Astrocyte (in vitro differentiated cells and primary cell): ENCODE data around the gene YIF1A. TPM values are rescaled to one million over a fixed set of nuclear protein-coding genes. Genes with fewer than 3 reads are reported as not detected.

Source experiments
- DNase-seq: peaks from one replicate; pipeline ENCODE4 v3.0.0-alpha.2; 2010; ENCODE audit warnings: low read depth
- FAIRE-seq: peaks from 2 replicates; lab custom pipeline; 2011; peaks lifted over from hg19 to GRCh38; lab: Jason Lieb, UNC
- H2AFZ ChIP-seq: 2 replicates; pipeline ENCODE4 v1.6.0; 2012; ENCODE audit warnings: low read depth, low read length, inconsistent platforms
- H3K27ac ChIP-seq: 2 replicates; pipeline ENCODE4 v1.5.1; 2011; ENCODE audit warnings: low read depth, low read length, inconsistent platforms
- H3K27me3 ChIP-seq: 2 replicates; pipeline ENCODE4 v1.6.0; 2011; ENCODE audit warnings: low read length, inconsistent platforms; ENCODE audit not compliant: insufficient read depth
- H3K36me3 ChIP-seq: 2 replicates; pipeline ENCODE4 v1.5.1; 2011; ENCODE audit warnings: low read length, inconsistent platforms; ENCODE audit not compliant: insufficient read depth
- H3K4me1 ChIP-seq: 2 replicates; pipeline ENCODE4 v1.5.1; 2011; ENCODE audit warnings: low read length, inconsistent platforms; ENCODE audit not compliant: insufficient read depth
- H3K4me2 ChIP-seq: 2 replicates; pipeline ENCODE4 v1.6.0; 2012; ENCODE audit warnings: low read length, inconsistent platforms
- H3K4me3 ChIP-seq: 2 replicates; pipeline ENCODE4 v1.5.1; 2011; ENCODE audit warnings: low read depth, mild to moderate bottlenecking, low read length, inconsistent platforms; ENCODE audit not compliant: insufficient read depth
- H3K79me2 ChIP-seq: 2 replicates; pipeline ENCODE4 v1.6.0; 2012; ENCODE audit warnings: mild to moderate bottlenecking, low read length, inconsistent platforms; ENCODE audit not compliant: insufficient read depth
- H3K9ac ChIP-seq: 2 replicates; pipeline ENCODE4 v1.6.0; 2012; ENCODE audit warnings: mild to moderate bottlenecking, low read length, inconsistent platforms
- H3K9me3 ChIP-seq: 2 replicates; pipeline ENCODE4 v1.5.1; 2012; ENCODE audit warnings: low read depth, mild to moderate bottlenecking, low read length, inconsistent platforms; ENCODE audit not compliant: insufficient read depth
- H4K20me1 ChIP-seq: 2 replicates; pipeline ENCODE4 v1.6.0; 2012; ENCODE audit warnings: low read length, inconsistent platforms; ENCODE audit not compliant: insufficient read depth
- H3K27ac Mint-ChIP-seq: one replicate; pipeline ENCODE4 v1.8.0; 2021; ENCODE audit warnings: mild to moderate bottlenecking, mixed read lengths; ENCODE audit not compliant: unreplicated experiment
- H3K27me3 Mint-ChIP-seq: one replicate; pipeline ENCODE4 v1.8.0; 2021; ENCODE audit warnings: low read depth, mixed read lengths; ENCODE audit not compliant: unreplicated experiment
- H3K36me3 Mint-ChIP-seq: one replicate; pipeline ENCODE4 v1.8.0; 2021; ENCODE audit warnings: low read depth, mixed read lengths; ENCODE audit not compliant: unreplicated experiment
- H3K4me1 Mint-ChIP-seq: one replicate; pipeline ENCODE4 v1.8.0; 2021; ENCODE audit warnings: low read depth, mixed read lengths; ENCODE audit not compliant: unreplicated experiment
- H3K4me3 Mint-ChIP-seq: one replicate; pipeline ENCODE4 v1.8.0; 2021; ENCODE audit warnings: mild to moderate bottlenecking, moderate library complexity, mixed read lengths; ENCODE audit not compliant: unreplicated experiment
- H3K9me3 Mint-ChIP-seq: one replicate; pipeline ENCODE4 v1.8.0; 2021; ENCODE audit warnings: mild to moderate bottlenecking, mixed read lengths; ENCODE audit not compliant: unreplicated experiment
- CTCF ChIP-seq: IDR thresholded peaks from 2 replicates; pipeline ENCODE4 v1.5.1; 2011; ENCODE audit warnings: low read depth, mild to moderate bottlenecking, inconsistent platforms, low read length, moderate library complexity; ENCODE audit not compliant: insufficient read depth
- EZH2 ChIP-seq: IDR thresholded peaks from 2 replicates; pipeline ENCODE4 v1.6.1; 2012; ENCODE audit warnings: mild to moderate bottlenecking, low read length, inconsistent platforms; ENCODE audit not compliant: insufficient read depth
- total RNA-seq: library from RNA; stranded (reverse); gene quantifications from 2 replicates; pipeline ENCODE4 v1.2.1, GENCODE V29; 2021

YIF1A gene
- total RNA-seq, 1 donor from 2014 or later, result 129 TPM

DNA sequence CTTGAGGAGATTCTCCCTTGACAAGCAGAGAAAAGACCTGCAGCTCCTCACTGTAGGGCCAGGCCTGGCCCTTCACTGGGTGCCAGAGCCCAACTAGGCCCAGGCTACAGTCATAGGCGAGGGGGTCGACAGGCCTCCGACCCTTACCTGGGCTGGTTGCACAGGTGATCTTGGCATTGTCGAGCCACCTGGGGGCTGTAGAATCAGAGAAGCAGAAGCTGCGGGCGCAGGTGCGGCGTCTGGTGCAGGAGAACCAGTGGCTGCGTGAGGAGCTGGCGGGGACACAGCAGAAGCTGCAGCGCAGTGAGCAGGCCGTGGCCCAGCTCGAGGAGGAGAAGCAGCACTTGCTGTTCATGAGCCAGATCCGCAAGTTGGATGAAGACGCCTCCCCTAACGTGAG, 27.4 kb downstream of the YIF1A start:
- Mint-ChIP-seq H3K27ac (no peak overlapping the region), H3K4me1 (peaks cover 3% of the 10 kb centered on the region), H3K4me3 (no peak overlapping the region), H3K9me3 (no peaks in the 10 kb centered on the region), H3K27me3 (no peaks in the 10 kb centered on the region), H3K36me3 (peaks cover 22% of the 10 kb centered on the region)
- H4K20me1 ChIP-seq, result peaks cover 54% of the 10 kb centered on the region
- H3K79me2 ChIP-seq, result peaks cover 25% of the 10 kb centered on the region
- no peak overlapping the region for H3K4me3 ChIP-seq
- no peak overlapping the region for H3K9ac ChIP-seq
- H3K4me2 ChIP-seq, result no peak overlapping the region
- DNase-seq, result no peak
- TF ChIP-seq CTCF (no peak), EZH2 (no peak)
- no peak overlapping the region for H3K27ac ChIP-seq
- FAIRE-seq, result no peak
- H3K27me3 ChIP-seq, result no peaks in the 10 kb centered on the region
- H3K9me3 ChIP-seq, result no peaks in the 10 kb centered on the region
- no peak overlapping the region for H2AFZ ChIP-seq
- peaks cover 11% of the 10 kb centered on the region for H3K36me3 ChIP-seq
- peaks cover 16% of the 10 kb centered on the region for H3K4me1 ChIP-seq

- peaks cover 25% of the 10 kb centered on the region for H3K79me2 ChIP-seq
- peaks cover 17% of the 10 kb centered on the region for H3K4me1 ChIP-seq
- no peak overlapping the region for H3K4me2 ChIP-seq
- Mint-ChIP-seq H3K36me3 (peaks cover 22% of the 10 kb centered on the region), H3K4me1 (peaks cover 3% of the 10 kb centered on the region), H3K27ac (no peak overlapping the region), H3K27me3 (no peaks in the 10 kb centered on the region), H3K9me3 (no peaks in the 10 kb centered on the region), H3K4me3 (peak overlapping the region; percentile 85)
- FAIRE-seq, result no peak
- DNase-seq, result no peak
- H3K4me3 ChIP-seq, result no peak overlapping the region
- no peaks in the 10 kb centered on the region for H3K9me3 ChIP-seq
- H3K27me3 ChIP-seq, result no peaks in the 10 kb centered on the region
- H4K20me1 ChIP-seq, result peaks cover 54% of the 10 kb centered on the region
- peaks cover 11% of the 10 kb centered on the region for H3K36me3 ChIP-seq
- H2AFZ ChIP-seq, result no peak overlapping the region
- H3K9ac ChIP-seq, result peak overlapping the region; percentile 90
- H3K27ac ChIP-seq, result no peak overlapping the region
- no peak for TF ChIP-seq EZH2
- TF ChIP-seq CTCF, result no peak
Observed at GRCh38 chr11:66259956-66260355, 29.0 kb downstream of the YIF1A start.

DNA sequence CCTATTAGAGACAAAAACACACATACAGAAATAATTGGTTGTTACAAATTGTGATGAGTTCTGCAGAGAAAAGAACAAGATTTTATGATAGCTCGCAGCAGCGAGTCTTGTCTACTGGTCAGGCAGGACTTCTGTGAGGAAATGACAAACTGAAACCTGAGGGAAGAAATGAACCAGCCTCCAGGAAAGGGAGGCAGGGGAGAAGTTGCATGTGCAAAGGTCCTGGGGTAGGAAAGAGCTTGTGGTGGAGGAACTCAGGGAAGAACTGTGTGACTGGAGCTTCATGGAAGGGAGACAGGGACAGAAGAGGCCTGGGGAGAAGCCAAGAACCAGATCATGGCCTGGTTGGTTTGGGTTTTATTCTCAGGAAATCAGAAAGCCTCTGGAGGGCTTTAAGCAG, 29.7 kb downstream of the YIF1A start:
- Histone ChIP-seq H2AFZ (no peak overlapping the region), H3K9me3 (no peaks in the 10 kb centered on the region), H3K9ac (peak overlapping the region; percentile 90), H3K4me1 (peaks cover 17% of the 10 kb centered on the region), H3K36me3 (peaks cover 11% of the 10 kb centered on the region), H3K79me2 (peaks cover 25% of the 10 kb centered on the region), H3K27ac (no peak overlapping the region), H3K4me3 (no peak overlapping the region), H3K27me3 (no peaks in the 10 kb centered on the region), H3K4me2 (peak overlapping the region; percentile 96), H4K20me1 (peaks cover 46% of the 10 kb centered on the region)
- H3K36me3 Mint-ChIP-seq, result peaks cover 18% of the 10 kb centered on the region
- TF ChIP-seq CTCF, result no peak
- TF ChIP-seq EZH2, result no peak
- H3K4me3 Mint-ChIP-seq, result peak overlapping the region; percentile 85
- FAIRE-seq (no peak), DNase-seq (no peak)
- H3K27ac Mint-ChIP-seq, result peak overlapping the region; percentile 1
- no peaks in the 10 kb centered on the region for H3K27me3 Mint-ChIP-seq
- peaks cover 3% of the 10 kb centered on the region for H3K4me1 Mint-ChIP-seq
- no peaks in the 10 kb centered on the region for H3K9me3 Mint-ChIP-seq
